ENCODE data around the gene PLD1. TPM values are rescaled to one million over a fixed set of nuclear protein-coding genes. Genes with fewer than 3 reads are reported as not detected.

Gene PLD1
- total RNA-seq, 2 experiments from 2014 or later, result 0.22 to 1.0 TPM

DNA sequence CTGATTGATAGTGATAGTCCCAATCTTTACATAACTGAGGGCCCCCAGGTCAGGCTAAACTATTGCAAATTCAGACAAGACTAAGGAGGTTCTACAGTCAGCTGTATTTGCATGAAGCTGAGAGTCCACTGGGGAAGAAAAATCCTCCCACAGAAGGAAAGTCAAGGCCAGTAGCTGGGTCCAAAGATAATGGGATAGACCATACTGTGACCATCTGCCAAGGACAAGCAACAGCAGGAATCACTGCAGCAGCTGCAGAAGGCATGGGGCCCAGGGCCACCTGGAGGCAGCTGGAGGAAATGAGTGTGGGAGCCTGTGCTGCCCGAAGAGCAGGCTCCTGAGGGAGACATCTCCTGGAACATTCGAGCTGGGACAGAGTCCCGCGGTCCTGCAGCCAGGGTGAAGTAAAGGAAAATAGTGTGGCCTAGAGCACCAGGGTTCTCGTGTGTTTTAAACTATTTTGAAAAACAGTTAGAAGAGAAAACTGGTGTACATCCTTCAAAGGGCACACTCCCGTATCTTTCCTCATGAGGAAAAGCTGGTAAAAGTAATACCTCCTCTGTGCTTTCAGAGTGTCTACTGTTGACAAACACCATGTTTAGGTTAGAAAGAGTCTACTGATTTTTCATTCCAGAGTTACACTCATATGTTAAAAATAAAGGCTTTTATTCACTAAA lies 19.7 kb upstream of the PLD1 start:
- ChIA-PET POLR2A (no interaction called here), CTCF (no interaction called here)
- Histone ChIP-seq H3K4me3 (ENCODE audit: low read length) (no peak overlapping the region), H3K4me1 (ENCODE audit: insufficient read depth, low read length) (peaks cover 13% of the 10 kb centered on the region), H3K27me3 (ENCODE audit: control insufficient read depth in 1 of 2, insufficient read depth in 2 of 2, low read length in 2 of 2) (no peaks in the 10 kb centered on the region), H3K27ac (ENCODE audit: low read depth in 1 of 2, low read length in 2 of 2) (no peak overlapping the region), H3K9me3 (ENCODE audit: control insufficient read depth in 1 of 2, insufficient read depth in 1 of 2, low read length in 2 of 2) (no peaks in the 10 kb centered on the region), H3K36me3 (ENCODE audit: insufficient read depth, low read length) (no peaks in the 10 kb centered on the region)
- Mint-ChIP-seq H3K27me3 (peaks cover 4% of the 10 kb centered on the region), H3K4me1 (ENCODE audit: low read depth) (no peaks in the 10 kb centered on the region), H3K36me3 (ENCODE audit: low read depth) (no peaks in the 10 kb centered on the region), H3K4me3 (no peak overlapping the region), H3K9me3 (no peaks in the 10 kb centered on the region), H3K27ac (no peak overlapping the region)
- DNase-seq (peak in 2 of 14 experiments; percentile 32 to 36), ATAC-seq (ENCODE audit: poor library complexity) (no peak)
- intact Hi-C loops (cut with DNase I, micrococcal nuclease), result loop anchor here in 1 of 2 experiments (10.0 kb wide), 1 partner anchor 515 kb away; no protein-coding TSS in a partner anchor
- TF ChIP-seq, protein P1, sequence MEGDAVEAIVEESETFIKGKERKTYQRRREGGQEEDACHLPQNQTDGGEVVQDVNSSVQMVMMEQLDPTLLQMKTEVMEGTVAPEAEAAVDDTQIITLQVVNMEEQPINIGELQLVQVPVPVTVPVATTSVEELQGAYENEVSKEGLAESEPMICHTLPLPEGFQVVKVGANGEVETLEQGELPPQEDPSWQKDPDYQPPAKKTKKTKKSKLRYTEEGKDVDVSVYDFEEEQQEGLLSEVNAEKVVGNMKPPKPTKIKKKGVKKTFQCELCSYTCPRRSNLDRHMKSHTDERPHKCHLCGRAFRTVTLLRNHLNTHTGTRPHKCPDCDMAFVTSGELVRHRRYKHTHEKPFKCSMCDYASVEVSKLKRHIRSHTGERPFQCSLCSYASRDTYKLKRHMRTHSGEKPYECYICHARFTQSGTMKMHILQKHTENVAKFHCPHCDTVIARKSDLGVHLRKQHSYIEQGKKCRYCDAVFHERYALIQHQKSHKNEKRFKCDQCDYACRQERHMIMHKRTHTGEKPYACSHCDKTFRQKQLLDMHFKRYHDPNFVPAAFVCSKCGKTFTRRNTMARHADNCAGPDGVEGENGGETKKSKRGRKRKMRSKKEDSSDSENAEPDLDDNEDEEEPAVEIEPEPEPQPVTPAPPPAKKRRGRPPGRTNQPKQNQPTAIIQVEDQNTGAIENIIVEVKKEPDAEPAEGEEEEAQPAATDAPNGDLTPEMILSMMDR (IDR thresholded peaks at IDR 0.05), result no peak

DNA sequence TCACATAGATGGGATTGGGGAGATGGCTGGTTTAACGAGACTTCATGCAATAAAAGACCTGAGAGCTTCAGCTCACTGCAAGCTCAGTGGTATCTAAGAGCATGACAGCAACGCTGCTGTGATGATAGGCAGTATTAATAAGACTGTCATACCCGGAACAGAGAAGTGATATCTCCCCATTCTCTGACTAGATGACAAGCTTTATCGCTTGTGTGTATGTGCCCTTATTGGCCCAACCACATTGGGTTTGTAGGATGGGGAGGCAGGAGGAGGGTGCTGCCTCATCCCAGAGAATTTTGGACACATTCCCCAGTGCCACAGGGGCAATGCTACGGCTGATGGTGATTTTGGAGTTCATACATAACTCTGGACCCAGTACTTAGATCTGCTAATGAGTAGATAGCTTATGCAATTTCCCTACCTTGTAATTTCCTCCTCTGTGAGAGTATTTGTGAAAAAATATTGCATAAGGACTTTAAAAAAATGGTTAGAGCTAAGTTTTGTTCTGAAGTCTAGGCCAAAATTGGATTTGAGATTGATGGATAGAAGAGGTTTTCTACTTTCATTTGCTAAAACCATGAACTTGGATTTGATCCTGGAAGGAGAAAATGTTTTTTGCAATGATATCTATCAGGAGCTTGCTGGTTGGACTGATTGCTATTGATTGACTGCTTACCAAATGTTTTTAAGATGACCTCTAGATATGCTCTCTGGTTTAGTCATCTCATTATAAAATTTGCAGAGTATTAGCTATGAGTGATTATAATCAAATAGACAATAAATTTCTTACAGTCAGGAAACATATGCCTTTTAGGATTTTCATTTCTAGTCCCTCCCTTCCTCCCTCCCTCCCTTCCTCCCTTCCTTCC lies 18.9 kb upstream of the PLD1 start:
- POLR2A ChIA-PET, result no interaction called here
- CTCF ChIA-PET, result no interaction called here
- TF ChIP-seq, protein P1 (IDR thresholded peaks at IDR 0.05), result no peak
- intact Hi-C loops (cut with DNase I, micrococcal nuclease), result loop anchor here in 1 of 2 experiments (10.0 kb wide), 1 partner anchor 516 kb away; no protein-coding TSS in a partner anchor
- H3K36me3 Mint-ChIP-seq (ENCODE audit: low read depth), result no peaks in the 10 kb centered on the region
- H3K27me3 Mint-ChIP-seq, result peaks cover 4% of the 10 kb centered on the region
- H3K4me3 Mint-ChIP-seq, result no peak overlapping the region
- Histone ChIP-seq H3K4me1 (ENCODE audit: insufficient read depth, low read length) (peaks cover 13% of the 10 kb centered on the region), H3K4me3 (ENCODE audit: low read length) (no peak overlapping the region), H3K27ac (ENCODE audit: low read depth in 1 of 2, low read length in 2 of 2) (no peak overlapping the region), H3K36me3 (ENCODE audit: insufficient read depth, low read length) (no peaks in the 10 kb centered on the region), H3K9me3 (ENCODE audit: control insufficient read depth in 1 of 2, insufficient read depth in 1 of 2, low read length in 2 of 2) (no peaks in the 10 kb centered on the region), H3K27me3 (ENCODE audit: control insufficient read depth in 1 of 2, insufficient read depth in 2 of 2, low read length in 2 of 2) (no peaks in the 10 kb centered on the region)
- no peak for ATAC-seq (ENCODE audit: poor library complexity)
- H3K27ac Mint-ChIP-seq, result no peak overlapping the region
- DNase-seq, result peak in 1 of 14 experiments; percentile 23
- no peaks in the 10 kb centered on the region for H3K9me3 Mint-ChIP-seq
- H3K4me1 Mint-ChIP-seq (ENCODE audit: low read depth), result no peaks in the 10 kb centered on the region

DNA sequence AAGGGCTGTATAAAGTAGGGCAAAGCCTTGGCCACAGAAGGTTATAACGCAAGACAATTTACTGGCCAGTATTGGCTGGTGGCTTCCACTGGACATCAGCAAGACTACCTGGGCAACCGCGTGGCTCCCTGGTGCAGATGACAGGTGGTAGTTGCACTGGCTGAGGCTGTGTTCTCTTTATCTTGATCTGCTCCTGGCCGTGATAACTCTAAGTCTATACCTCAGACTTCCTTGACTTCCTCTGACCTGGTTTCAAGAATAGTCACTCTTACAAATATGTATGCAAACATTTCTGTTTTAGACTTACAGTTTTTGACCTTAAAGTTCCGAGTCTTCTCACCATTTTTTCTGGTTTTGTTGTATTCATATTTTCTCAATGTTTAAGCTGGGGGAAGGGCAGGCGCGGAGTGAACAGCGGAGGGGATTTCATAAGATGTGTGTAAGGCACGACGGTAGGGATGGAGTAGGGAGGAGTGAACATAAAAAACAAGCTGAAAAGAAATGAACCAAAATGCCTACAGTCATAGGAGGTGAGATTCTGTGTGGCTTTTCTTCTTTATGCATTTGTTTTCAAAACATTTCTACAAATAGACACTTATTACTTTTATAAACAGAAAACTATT lies 17.7 kb upstream of the PLD1 start:
- H3K27ac Mint-ChIP-seq, result no peak overlapping the region
- intact Hi-C loops (cut with DNase I, micrococcal nuclease), result loop anchor here in 1 of 2 experiments (10.0 kb wide), 1 partner anchor 517 kb away; no protein-coding TSS in a partner anchor
- no peak overlapping the region for H3K27ac ChIP-seq (ENCODE audit: low read depth in 1 of 2, low read length in 2 of 2)
- no peaks in the 10 kb centered on the region for H3K9me3 Mint-ChIP-seq
- ATAC-seq (ENCODE audit: poor library complexity) (no peak), DNase-seq (peak in 1 of 14 experiments; percentile 18)
- H3K27me3 ChIP-seq (ENCODE audit: control insufficient read depth in 1 of 2, insufficient read depth in 2 of 2, low read length in 2 of 2), result no peaks in the 10 kb centered on the region
- CTCF ChIA-PET, result no interaction called here
- no peaks in the 10 kb centered on the region for H3K9me3 ChIP-seq (ENCODE audit: control insufficient read depth in 1 of 2, insufficient read depth in 1 of 2, low read length in 2 of 2)
- peaks cover 8% of the 10 kb centered on the region for H3K27me3 Mint-ChIP-seq
- H3K36me3 ChIP-seq (ENCODE audit: insufficient read depth, low read length), result no peaks in the 10 kb centered on the region
- no peaks in the 10 kb centered on the region for H3K4me1 Mint-ChIP-seq (ENCODE audit: low read depth)
- peaks cover 13% of the 10 kb centered on the region for H3K4me1 ChIP-seq (ENCODE audit: insufficient read depth, low read length)
- no peaks in the 10 kb centered on the region for H3K36me3 Mint-ChIP-seq (ENCODE audit: low read depth)
- H3K4me3 Mint-ChIP-seq, result no peak overlapping the region
- POLR2A ChIA-PET, result no interaction called here
- TF ChIP-seq, protein P1 (IDR thresholded peaks at IDR 0.05), result no peak
- no peak overlapping the region for H3K4me3 ChIP-seq (ENCODE audit: low read length)

All from CD4-positive, alpha-beta T cell (primary cell).